K562 (cell line): Measurements from ENCODE around the gene HIVEP3. TPM values are rescaled to one million over a fixed set of nuclear protein-coding genes. Genes with fewer than 3 reads are reported as not detected.

Experiments used
- ATAC-seq: fragments of 200-7000 bp; cut with Tn5 transposase; 3 replicates; pipeline ENCODE4 v1.9.1; 2020; ENCODE audit warnings: moderate library complexity
- BruUV-seq: library from RNA; stranded (reverse); fragments of 400-500 nt; replicated peaks from 2 replicates; lab custom pipeline; 2021; lab: Mats Ljungman, UMichigan
- CTCF ChIA-PET: fragments of 300-600 bp; formaldehyde crosslinking; extraction: SDS; loops from one replicate; lab custom pipeline; 2021; ENCODE audit warnings: low intra/inter-chr PET ratio; lab: Yijun Ruan, JAX
- POLR2A ChIA-PET: fragments of 300-600, 350-650 bp; sonication (Branson Sonifier 250); formaldehyde crosslinking; extraction: SDS; loops from one replicate; lab custom pipeline; 2021; ENCODE audit warnings: antibody characterized with exemption, inconsistent platforms; lab: Yijun Ruan, JAX
- DNase-seq, 4 experiments: peaks; one replicate each; pipeline versions ENCODE4 v3.0.0 to v3.0.0-alpha.2; 2011 to 2018; ENCODE audit warnings: low spot score in 3 of 4, mixed read lengths in 3 of 4; ENCODE audit errors: extremely low read depth in 1 of 4
- FAIRE-seq: peaks from 2 replicates; lab custom pipeline; 2011; peaks lifted over from hg19 to GRCh38; lab: Jason Lieb, UNC
- H2AFZ ChIP-seq: 2 replicates; pipeline ENCODE4 v1.6.0; 2011; ENCODE audit warnings: low read depth, low read length, control low read depth, inconsistent platforms
- H3K27ac ChIP-seq: fragments of 200-600 bp; 3 replicates; pipeline ENCODE4 v1.8.0; 2011; ENCODE audit warnings: low read depth, mild to moderate bottlenecking, control low read depth, inconsistent platforms, low read length, moderate library complexity, mixed read lengths; ENCODE audit errors: extremely low read depth
- H3K27me3 ChIP-seq, 2 experiments: fragments of 300-600 bp in 1 of 2; 2 replicates in 1 of 2; 3 replicates in 1 of 2; pipeline versions ENCODE4 v1.6.0 to v1.8.0; 2011; ENCODE audit warnings: inconsistent platforms in 2 of 2, low read length in 2 of 2, mild to moderate bottlenecking in 1 of 2, mixed read lengths in 1 of 2, moderate library complexity in 1 of 2; ENCODE audit not compliant: control insufficient read depth in 2 of 2, insufficient read depth in 2 of 2
- H3K36me3 ChIP-seq: fragments of 300-600 bp; 3 replicates; pipeline ENCODE4 v1.8.0; 2011; ENCODE audit warnings: mild to moderate bottlenecking, low read length, inconsistent platforms; ENCODE audit not compliant: control insufficient read depth, insufficient read depth
- H3K4me1 ChIP-seq, 2 experiments: fragments of 200-600 bp in 1 of 2; replicated peaks in 1 of 2; 2 replicates in 1 of 2; 3 replicates in 1 of 2; pipeline versions ENCODE4 v1.5.1 to v1.8.0; 2011; ENCODE audit warnings: inconsistent platforms in 2 of 2, low read length in 2 of 2, mild to moderate bottlenecking in 1 of 2, mixed read lengths in 1 of 2, moderate library complexity in 1 of 2; ENCODE audit not compliant: control insufficient read depth in 2 of 2, insufficient read depth in 2 of 2
- H3K4me2 ChIP-seq: 2 replicates; pipeline ENCODE4 v1.6.1; 2011; ENCODE audit warnings: low read length, control low read depth, inconsistent platforms, mixed read lengths; ENCODE audit not compliant: insufficient read depth
- H3K4me3 ChIP-seq: fragments of 200-600 bp; sonication (generic), shearing (Covaris generic); 2 replicates; pipeline ENCODE4 v1.5.1; 2016; ENCODE audit warnings: control low read depth, inconsistent platforms
- H3K79me2 ChIP-seq: fragments of 200-600 bp; 3 replicates; pipeline ENCODE4 v1.8.0; 2011; ENCODE audit warnings: low read length, inconsistent platforms; ENCODE audit not compliant: control insufficient read depth, insufficient read depth
- H3K9ac ChIP-seq, 2 experiments: 2 replicates each; pipeline versions ENCODE4 v1.6.0 to v1.6.1; 2011; ENCODE audit warnings: low read depth in 2 of 2, low read length in 2 of 2, control low read depth in 1 of 2, inconsistent platforms in 1 of 2, mild to moderate bottlenecking in 1 of 2, mixed read lengths in 1 of 2; ENCODE audit not compliant: insufficient read depth in 1 of 2
- H3K9me1 ChIP-seq: one replicate; pipeline ENCODE4 v1.6.0; 2011; ENCODE audit warnings: inconsistent platforms, mild to moderate bottlenecking, low read length, moderate library complexity; ENCODE audit not compliant: control insufficient read depth, insufficient read depth
- H3K9me3 ChIP-seq: replicated peaks from 2 replicates; pipeline ENCODE4 v1.5.1; 2011; ENCODE audit warnings: low read depth, low read length, inconsistent platforms; ENCODE audit not compliant: control insufficient read depth, insufficient read depth
- H4K20me1 ChIP-seq: replicated peaks from 2 replicates; pipeline ENCODE4 v1.6.1; 2011; ENCODE audit warnings: low read length, inconsistent platforms, mixed read lengths; ENCODE audit not compliant: control insufficient read depth, insufficient read depth
- MGA ChIP-seq: fragments of 450-650 bp; IDR thresholded peaks from 2 replicates; pipeline ENCODE4 v1.6.1; 2016; ENCODE audit warnings: mild to moderate bottlenecking, moderate library complexity
- SRSF7 ChIP-seq: fragments of 200-400 bp; formaldehyde crosslinking; optimal IDR thresholded peaks from 2 replicates; pipeline ENCODE3; 2017; ENCODE audit warnings: mild to moderate bottlenecking, low read depth, low read length
- TCF15 ChIP-seq: fragments of 250-450 bp; sonication (Bioruptor Pico); IDR thresholded peaks from 2 replicates; pipeline ENCODE4 v1.8.0; 2022; ENCODE audit warnings: moderate library complexity, mild to moderate bottlenecking, inconsistent platforms
- WGBS: fragments of 100-300 bp; shearing (Covaris generic); methylation state at CpG from one replicate; pipeline ENCODE4 v1.1.6; 2016; ENCODE audit warnings: low coverage, mixed read lengths; ENCODE audit not compliant: insufficient coverage; ENCODE audit errors: missing lambda C conversion rate; 5-methylcytosine and 5-hydroxymethylcytosine counted together
- in situ Hi-C: fragments of 300-500 bp; cut with MboI; formaldehyde crosslinking; loops from 4 replicates; pipeline ENCODE4 v1.15.0; 2018; ENCODE audit warnings: inconsistent platforms, mixed read lengths
- intact Hi-C: fragments of 100-400 bp; cut with micrococcal nuclease; formaldehyde crosslinking; loops from 2 replicates; pipeline ENCODE4 v1.14.2; 2022
- polyA plus RNA-seq, 8 experiments: library from polyadenylated mRNA; depleted of rRNA in 4 of 8; stranded (reverse) in 5 of 8; unstranded in 3 of 8; fragments of >200 nt; fragmentation: Nextera tagmentation in 2 of 8; fragmentation: Illumina TruSeq in 1 of 8; extraction: Ambion mirVana in 2 of 8; extraction: Trizol in 1 of 8; gene quantifications; 2 replicates each; pipeline versions ENCODE4 v1.2.1 to v1.2.3, GENCODE V29; 2011 to 2014; ENCODE audit warnings: inconsistent platforms in 1 of 8, missing spikeins in 1 of 8
- total RNA-seq, 7 experiments: library from RNA; depleted of rRNA in 6 of 7; stranded (reverse); fragments of >200 nt in 6 of 7; fragmentation: Illumina TruSeq in 2 of 7; extraction: Trizol in 2 of 7; gene quantifications; 2 replicates each; pipeline versions ENCODE4 v1.2.1 to v1.2.3, GENCODE V29; 2011 to 2021; ENCODE audit warnings: low replicate concordance in 1 of 7

Gene HIVEP3
- total and polyA plus RNA-seq, 9 of the 15 experiments (the other 6 are each of a cell fraction or from before 2014, with no cell fraction given) = 0.09 to 0.58 (median 0.34) TPM; not detected in 1

- H3K79me2 ChIP-seq = no peaks in the 10 kb centered on the region
- intact Hi-C loops = no loop called here
- H4K20me1 ChIP-seq = no peaks in the 10 kb centered on the region; the same call in 1 of the 2 replicates
- no peaks in the 10 kb centered on the region for H3K4me1 ChIP-seq
- FAIRE-seq (no peak), ATAC-seq (no peak), DNase-seq (no peak)
- no peaks in the 10 kb centered on the region; the same call in 1 of the 2 replicates for H3K9me3 ChIP-seq
- in situ Hi-C loops = no loop called here
- POLR2A ChIA-PET = interaction anchor here (0.6 kb wide), 1 partner anchor 93 kb away, joined by 4 read pairs; no protein-coding TSS in a partner anchor
- BruUV-seq = no TSS peak
- H3K27ac ChIP-seq = no peak overlapping the region
- no peak overlapping the region; a peak in 1 of 4 replicates for H3K9ac ChIP-seq
- TF ChIP-seq MGA (0 out of 2 replicates have a peak, but pooled peaks have one; percentile 21), TCF15 (CRISPR knock-in tag) (no peak), SRSF7 (no peak)
- TF ChIP-seq, all 486 proteins: peak for 1
- CTCF ChIA-PET = interaction anchor here (0.5 to 1.4 kb wide), 4 partner anchors 14 to 262 kb away, joined by 3 to 5 read pairs (median 4); no protein-coding TSS in a partner anchor
- peaks cover 10 to 34% of the 10 kb centered on the region in 2 experiments for H3K27me3 ChIP-seq
- H2AFZ ChIP-seq = no peak overlapping the region
- no peaks in the 10 kb centered on the region for H3K36me3 ChIP-seq
- 0% methylated on average over 5 of the region's 5 CpGs for WGBS
- peaks cover 4% of the 10 kb centered on the region for H3K9me1 ChIP-seq
- no peak overlapping the region; the same call in 1 of the 2 replicates for H3K4me2 ChIP-seq
- H3K4me3 ChIP-seq = no peak overlapping the region
Measured at GRCh38 chr1:41530411-41530810, 388.3 kb downstream of the HIVEP3 start.
